GM21390 (cell line): ENCODE data around the gene RRP8.

Experiments used
- ATAC-seq: cut with Tn5 transposase; IDR thresholded peaks from one replicate; pipeline ENCODE4 v1.9.1; 2021; ENCODE audit not compliant: unreplicated experiment

RRP8 gene

DNA sequence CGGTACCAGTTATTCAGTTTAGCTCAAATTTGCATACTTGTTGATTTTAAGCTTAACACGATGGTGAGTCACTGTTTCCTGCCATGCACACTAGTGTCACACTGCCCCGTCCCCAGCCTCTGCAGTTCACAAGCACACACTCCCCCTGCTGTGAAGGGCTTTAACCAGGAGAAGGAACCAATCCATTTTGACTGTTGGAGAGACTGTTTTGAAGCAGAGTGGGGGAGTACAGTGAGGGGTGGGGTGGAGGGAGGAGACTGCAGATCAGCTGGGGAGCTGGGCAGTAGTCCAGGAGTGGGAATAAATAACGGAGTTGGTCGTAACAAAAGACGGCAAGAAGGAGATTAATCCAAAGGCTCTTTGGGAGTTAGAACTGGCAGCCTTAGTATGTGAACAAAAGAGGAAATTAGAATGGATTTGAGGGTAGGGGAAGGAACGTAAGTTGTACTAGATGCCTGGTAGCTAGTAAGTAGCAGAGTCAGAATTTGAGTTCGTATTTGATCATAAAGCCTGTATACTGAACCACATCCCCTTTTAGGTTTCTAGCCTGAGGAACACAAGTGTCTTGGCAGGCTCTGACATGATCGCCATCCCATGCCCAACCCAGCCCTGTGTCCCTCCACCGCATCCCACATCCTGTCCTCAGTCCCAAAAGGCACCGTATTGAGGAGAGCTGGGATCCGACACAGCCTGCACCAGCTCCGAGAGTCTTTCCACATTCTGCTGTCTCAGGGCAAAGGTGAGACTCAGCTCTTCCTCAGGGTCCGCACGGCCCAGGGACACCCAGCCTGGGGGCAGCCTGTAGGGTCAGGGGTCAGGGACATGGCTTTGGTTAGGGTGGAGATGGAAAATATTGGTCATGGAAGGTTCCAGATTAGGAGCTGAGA, 14.9 kb upstream of the RRP8 start:
- ATAC-seq = no peak

DNA sequence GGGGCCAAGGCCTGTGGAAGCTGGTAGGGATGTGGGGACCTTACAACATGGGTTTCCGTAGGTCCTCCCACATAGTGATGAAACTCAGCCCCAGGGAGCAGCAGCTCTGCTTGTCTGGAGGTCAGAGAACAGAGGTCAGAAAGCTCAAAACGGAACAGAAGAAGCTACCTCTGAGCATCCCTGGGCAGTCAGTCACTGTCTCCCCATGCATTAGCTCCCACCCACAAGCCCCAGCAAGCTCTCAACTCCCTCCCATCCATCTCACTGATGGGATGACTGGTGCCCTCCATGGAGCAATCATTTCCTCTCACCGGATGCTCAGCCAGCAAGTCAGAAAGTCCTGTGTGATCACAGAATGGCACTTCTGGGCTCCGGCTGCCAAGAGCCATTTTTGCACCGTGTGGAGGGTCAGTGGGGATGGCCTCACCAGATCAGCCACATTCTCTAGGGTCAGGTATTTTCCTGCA, 13.9 kb upstream of the RRP8 start:
- no peak for ATAC-seq

DNA sequence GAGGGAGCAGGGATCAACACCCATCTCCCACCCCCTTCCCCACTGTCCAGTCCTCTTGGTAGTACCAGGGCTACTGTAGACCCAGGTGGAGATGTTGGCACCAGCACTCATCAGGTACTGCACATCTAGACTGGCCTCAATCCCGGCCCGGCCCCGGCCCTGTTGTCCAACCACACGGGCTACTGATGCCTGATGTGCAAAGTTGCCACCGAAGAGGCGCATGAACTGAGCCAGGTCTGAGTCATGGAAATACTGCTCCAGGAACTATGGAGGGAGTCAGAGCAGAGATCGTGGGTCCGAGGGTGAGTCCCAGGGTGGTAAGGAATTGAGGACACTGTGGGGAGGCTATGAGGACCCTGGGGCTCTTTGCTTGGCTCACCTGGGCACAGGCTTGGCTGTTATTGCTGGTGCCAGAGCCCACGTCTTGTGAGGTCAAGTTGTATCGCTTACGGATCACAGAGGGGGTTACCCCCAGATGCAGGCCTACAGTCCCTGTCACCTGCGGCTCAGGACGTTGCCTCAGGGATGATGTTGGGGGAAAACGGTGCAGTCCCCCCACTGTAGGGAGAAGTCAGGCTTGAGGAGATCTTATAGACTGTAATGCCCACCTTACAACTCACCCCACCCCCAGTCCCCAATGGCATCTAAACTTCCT, 13.3 kb upstream of the RRP8 start:
- no peak for ATAC-seq

DNA sequence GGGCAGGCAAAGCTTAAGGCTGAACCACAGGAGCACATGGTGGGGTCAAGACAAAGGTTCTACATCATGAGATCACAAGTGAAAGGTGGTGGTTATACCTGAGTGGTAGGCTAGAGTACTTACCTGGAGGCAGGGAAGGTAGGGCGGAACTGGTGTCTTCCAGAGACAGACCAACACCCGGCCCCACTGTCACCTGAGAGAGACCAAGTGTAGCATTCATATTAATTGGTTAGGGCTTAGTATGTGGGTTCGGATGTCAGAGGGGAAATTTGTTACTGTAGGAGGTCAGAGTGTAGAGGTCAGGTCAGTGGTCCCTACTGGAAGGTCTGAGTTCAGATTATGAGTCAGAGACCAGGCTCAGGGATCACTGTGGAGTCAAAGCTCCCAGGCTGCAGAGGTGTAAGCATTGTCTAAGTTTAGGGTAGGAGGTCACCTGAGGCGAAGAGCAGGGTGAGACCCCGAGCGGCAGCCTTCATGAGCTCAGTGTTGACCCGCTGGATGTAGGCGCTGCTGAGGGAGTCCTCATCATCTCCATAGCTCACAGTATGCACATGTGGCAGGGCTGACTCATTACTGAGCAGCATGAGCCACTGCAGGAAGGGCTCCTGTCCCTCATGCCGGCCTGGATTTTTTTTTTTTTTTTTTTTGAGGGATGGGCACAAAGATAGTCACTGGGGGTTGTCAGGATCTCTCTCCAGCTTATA, 12.6 kb upstream of the RRP8 start:
- no peak for ATAC-seq

DNA sequence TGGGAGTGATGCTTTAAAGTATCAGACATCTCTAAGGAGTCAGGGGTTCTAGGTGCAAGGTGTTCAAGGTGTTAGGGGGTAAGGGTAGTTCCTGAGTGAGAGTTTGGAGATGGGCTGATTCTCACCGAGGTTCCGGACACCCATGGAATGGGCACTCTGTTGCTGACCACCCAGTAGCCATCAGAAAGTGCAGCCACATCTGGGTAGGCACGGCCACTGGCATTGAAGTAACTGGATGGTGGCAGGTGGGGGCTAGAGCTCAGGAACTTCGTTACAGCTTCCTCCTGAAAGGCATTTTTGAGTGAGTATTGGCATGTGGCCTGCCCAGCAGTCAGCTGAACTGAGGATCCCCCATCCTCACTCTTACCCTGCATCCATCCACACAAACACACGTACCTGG, 11.6 kb upstream of the RRP8 start:
- ATAC-seq = no peak

DNA sequence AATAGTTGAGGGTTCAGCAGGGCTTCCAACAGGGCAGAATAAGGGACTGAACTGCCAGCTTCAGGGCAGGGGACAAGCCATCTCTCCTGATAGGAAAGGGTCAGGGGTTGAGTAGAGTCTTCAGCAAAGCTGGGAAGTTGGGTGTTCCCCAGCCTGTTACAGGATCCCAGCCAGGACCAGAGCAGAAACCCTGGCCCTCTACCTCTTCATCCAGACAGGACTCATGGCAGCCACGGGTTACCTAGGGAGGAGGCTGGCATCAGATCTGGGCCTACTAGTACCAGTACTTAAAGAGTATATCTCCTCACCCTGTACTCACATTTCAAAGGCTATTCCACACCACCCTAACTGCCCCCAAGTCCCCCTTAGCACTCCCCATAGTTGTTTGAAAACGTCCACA, 11.0 kb upstream of the RRP8 start:
- ATAC-seq = no peak

DNA sequence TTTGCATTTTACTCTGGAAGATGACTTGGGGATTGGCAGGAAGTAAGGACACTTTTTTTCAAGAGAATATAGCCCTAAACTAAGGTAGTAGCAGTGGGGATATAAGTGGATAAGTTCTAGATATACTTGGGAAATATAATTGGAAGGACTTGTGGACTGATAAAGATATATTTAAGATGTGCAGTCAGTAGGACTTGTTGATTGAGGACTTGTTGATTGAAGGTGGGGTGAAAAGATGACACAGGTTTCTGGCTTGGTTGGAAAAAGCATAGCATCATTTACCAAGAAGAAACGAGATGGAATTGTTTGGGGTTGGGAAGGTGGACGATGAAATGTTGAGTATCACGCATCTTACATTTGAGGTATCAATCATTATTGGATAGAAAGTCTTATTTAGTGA, 10.1 kb upstream of the RRP8 start:
- no peak for ATAC-seq

DNA sequence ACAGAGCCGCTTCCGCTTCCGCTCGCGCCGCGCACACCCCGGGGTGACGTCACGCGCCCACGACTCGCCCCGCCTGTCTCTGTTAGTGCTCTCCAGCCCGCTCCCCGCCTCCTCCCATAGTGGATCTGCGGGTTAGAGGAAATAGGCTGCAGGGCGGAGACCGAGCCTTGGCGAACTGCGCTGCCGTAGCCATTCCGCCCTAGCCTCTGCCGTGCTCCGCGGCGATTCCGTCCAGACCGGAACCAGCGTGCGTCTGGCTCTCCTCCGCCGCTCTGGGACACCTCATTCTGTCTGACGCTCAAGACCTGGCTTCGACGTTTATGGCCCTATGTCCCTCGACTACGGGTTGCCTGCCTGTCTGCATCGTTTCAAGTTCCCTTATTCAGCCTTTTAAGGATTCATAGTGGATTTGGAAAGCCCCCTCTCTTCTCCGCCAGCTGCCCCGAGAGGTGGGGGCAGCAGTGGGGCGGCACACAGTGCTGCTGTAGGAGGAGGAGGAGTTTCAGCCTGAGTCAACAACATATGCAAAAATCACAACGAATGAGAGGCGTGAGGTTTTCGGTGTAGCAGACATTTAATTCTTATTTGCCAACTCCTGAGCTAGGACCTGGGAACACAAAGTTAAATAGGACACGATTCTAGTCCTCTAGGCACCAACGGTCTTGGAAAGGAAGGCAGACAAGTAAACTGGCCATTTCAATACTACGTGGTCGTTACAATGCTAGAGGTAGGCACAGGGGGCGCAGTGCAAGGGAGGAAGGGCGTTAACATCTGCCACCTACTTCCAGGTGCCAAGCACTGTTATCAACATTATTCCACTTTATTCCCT, 9.0 kb upstream of the RRP8 start, which contains the start of gene TAF10:
TSS of gene TAF10 (minus strand) at position 4 of the 829 bp plus-strand sequence. CDS start 27 bp downstream, outside the sequence.
- ATAC-seq = peak; percentile 88

DNA sequence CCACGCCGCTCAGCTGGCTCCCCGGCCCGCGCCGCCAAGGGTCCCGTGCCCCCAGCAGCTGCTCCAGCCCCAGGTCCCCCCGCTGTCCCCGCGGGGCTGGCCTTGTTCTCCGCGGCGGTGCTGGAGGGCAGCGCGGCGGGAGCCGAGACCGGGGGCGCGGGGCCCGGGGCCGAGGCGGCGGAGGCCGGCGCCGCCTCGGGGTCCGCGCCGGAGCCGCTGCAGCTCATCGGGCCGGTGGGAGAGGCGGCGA, 8.5 kb upstream of the RRP8 start:
- peak; percentile 10 for ATAC-seq

DNA sequence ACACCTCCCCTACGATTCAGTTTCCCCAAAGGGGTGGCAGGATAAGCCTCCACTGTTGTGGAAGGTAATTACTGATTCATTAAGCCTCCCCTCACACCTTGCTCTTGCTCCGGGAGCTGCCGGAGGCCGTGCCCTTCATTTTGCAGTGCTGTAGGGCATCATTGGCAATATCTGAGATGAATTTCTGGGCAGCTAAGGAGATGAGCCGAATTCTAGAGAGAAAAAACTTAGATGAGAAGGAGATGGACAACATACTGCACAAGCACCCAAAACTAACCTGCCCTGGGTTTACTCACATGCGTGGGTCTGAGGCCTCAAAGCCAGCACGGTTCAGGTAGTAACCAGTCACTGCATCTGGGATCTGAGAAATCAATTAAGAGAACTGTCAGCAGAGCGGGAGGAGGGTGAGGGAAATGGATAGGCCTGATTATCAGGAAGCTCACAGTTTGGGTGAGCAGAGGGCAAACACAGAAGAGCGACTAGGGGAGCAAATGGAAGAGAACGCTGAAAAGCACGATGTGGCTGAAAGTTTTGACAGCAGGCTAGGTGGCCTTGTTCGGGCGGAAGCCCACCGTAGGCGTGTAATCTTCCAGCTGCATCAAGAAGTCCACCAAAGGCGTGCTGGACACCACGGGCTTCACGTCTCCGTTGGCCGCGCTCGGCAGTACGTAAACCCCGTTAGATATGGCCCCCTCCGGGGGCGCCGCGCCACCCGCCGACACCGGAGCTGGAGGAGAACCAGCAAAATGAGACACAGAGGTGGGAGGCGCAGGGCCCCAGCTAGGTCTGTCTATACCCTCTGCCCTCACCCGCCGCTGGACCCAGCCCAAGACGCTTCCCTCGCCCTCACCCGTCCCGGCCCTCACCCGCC, 7.9 kb upstream of the RRP8 start:
- ATAC-seq = no peak

DNA sequence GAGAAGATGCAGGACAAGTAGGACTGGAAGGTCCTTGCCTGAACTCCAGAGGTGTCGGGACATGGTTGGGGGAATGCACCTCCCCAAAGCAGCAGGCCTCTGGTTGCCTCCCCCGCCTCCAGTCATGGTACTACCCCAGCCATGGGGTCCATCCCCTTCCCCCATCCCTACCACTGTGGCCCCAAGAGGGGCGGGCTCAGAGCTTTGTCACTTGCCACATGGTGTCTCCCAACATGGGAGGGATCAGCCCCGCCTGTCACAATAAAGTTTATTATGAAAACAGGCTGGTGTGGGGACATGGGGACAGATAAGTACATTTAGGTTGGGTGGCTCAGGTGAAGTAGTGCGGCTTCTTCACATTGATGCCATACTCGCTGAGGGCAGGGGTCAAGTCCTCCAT, 7.2 kb upstream of the RRP8 start:
- no peak for ATAC-seq

DNA sequence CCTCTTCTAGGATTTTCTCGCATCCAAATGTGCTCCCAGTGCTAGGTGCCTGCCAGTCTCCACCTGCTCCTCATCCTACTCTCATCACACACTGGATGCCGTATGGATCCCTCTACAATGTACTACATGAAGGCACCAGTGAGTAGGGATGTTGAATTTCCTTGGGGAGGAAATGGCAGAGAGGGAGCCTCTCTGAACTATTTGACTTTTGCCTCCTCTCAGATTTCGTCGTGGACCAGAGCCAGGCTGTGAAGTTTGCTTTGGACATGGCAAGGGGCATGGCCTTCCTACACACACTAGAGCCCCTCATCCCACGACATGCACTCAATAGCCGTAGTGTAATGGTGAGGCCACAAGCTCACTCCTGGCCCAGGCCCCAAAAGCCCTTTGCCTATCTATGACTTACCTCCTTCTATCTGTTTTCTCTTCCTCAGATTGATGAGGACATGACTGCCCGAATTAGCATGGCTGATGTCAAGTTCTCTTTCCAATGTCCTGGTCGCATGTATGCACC, 6.1 kb upstream of the RRP8 start:
- ATAC-seq = no peak

DNA sequence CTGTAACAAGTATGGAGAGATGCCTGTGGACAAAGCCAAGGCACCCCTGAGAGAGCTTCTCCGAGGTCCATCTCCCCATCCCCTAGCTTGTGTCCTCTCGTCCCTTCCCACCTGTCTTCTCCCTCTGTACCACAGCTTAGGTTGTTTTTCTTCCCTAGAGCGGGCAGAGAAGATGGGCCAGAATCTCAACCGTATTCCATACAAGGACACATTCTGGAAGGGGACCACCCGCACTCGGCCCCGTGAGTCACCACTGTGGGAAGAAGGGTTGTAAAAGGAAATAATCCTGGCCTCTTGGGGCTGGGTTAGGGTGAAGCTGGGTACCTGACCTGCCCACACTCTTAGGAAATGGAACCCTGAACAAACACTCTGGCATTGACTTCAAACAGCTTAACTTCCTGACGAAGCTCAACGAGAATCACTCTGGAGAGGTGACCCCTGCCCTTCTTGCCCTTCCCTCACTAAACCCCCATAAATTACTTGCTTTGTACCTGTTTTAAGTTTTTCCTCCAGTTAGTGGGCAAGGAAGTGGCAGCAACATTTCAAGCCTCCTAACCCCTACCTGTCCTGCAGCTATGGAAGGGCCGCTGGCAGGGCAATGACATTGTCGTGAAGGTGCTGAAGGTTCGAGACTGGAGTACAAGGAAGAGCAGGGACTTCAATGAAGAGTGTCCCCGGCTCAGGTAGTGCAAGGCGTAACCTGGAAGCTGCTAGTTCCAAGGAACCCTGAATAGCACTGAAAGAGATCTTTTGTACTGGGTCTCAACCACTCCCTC, 5.5 kb upstream of the RRP8 start:
- no peak for ATAC-seq

DNA sequence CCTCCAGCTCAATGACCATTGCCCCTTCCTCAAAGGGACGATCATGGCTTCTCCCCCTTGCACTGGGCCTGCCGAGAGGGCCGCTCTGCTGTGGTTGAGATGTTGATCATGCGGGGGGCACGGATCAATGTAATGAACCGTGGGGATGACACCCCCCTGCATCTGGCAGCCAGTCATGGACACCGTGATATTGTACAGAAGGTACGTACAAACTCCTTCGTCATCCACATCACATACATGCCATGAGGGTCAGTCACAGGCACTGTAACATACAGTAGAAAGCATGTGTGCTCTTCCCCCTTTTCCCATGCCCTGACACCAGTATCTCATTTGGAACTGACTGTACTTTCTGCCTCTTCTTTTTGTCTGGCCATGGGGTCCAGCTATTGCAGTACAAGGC, 4.6 kb upstream of the RRP8 start:
- ATAC-seq = no peak

DNA sequence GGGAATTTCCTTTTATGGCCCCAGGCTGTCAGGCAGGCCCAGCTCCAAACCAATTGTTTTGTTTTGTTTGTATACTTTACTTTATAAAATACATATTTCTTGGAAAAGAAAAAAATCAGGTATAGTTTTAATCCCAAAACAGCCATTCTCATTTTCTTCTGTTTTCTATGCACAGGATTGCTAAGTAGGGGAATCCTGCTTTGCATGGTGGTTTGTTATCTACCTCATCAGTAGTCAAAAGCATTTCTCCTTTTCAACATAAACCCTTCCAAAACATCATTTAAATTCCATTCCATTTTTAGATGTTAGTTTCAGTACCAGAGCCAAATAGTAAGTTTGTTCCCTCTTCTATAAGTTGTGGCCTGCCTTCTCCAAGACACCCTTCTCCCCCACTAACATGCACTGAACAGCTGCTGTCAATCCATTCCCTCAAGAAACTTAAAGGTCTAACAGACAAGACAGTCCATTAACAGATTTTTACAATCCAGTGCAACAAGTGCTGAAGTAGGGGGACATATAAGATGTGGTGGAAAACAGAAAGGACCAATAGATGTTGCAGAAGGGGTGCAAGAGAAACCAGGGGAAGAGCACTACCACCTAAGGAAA, 3.9 kb upstream of the RRP8 start:
- ATAC-seq = no peak

DNA sequence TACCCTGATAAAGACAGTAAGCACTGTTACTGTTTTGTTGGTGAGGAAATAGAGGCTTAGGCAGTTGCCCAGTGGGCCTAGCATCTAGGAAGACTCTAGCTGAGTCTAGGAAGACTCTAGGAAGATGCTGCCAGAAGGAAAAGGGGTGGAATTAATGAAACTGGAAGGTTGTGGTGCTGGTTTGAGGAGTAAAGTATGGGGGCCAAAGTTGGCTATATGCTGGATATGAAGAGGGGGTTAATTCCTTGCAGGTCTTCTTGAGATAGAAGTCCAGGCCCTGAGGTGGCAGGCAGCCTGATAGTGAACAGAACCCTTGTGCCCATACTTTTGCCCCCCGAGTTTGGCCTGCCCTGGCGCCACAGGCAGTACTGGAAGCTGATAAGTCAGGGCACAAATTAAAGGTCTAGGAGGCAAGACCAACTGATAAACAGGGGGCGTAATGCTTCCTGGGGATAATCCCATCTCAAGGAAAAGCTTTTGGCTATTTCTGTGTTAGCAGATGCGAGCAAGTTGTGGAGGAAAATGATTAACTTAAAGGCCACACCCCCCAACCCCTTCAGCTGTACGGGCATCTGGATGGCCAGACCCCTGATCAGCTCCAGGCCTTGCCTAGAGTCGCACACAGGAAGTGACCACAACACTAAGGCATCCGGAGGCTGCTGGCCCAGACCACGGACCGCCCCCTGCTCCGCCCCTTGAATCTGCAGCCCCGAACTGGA, 3.2 kb upstream of the RRP8 start:
- peak; percentile 37 for ATAC-seq

DNA sequence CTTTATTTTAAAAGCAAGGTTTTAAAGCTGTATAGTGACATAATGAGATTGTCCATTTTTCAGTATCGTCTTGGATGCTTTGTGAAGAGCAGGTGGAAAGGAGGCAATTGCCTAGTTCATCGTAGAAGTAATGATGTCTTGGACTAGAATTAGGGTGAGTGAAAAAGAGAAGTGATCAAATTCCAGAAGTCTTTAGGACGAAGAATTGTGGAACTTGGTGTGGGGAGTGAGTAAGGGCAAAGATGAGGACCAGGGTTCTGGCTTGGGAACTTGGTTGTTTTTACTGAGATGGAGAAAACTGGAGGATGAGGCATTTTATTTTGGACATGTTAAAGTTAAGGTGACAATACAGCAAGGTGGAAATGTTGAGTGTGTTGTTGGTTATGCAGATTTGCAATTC, 1.4 kb upstream of the RRP8 start:
- ATAC-seq = no peak

DNA sequence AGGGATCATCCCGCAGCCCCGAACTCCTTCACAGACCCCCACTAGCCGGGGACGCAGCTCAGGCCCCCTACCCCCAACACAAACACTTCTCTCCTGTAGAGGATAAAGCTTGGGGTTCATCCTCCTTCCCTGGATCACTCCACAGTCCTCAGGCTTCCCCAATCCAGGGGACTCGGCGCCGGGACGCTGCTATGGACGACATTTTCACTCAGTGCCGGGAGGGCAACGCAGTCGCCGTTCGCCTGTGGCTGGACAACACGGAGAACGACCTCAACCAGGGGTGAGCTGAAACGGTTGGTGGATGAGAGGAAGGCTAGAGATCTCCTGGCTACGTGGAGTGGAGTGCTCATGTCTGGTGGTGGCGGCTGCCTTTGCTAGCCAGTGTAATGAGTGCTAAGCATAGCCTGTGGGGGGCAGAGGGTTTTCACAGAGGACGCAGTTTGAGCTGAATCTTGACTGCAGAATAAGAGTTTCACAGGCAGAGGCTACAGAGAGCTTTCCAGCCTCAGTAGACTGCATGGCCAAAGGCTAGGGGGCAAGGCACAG, 738 bp upstream of the RRP8 start:
- peak; percentile 36 for ATAC-seq
